H9 (cell line): Measurements from ENCODE around the gene GSAP. TPM values are rescaled to one million over a fixed set of nuclear protein-coding genes. Genes with fewer than 3 reads are reported as not detected.

Experiments
- DNase-seq: peaks from one replicate; pipeline ENCODE4 v3.0.0-alpha.2; 2017
- H2AFZ ChIP-seq: one replicate; pipeline ENCODE4 v1.6.1; 2013; ENCODE audit warnings: mild to moderate bottlenecking, low read length, control low read depth, moderate library complexity
- H2AK5ac ChIP-seq: 2 replicates; pipeline ENCODE4 v1.6.1; 2013; ENCODE audit warnings: low read length, control low read depth, mixed read lengths; ENCODE audit not compliant: insufficient read length
- H2BK120ac ChIP-seq: one replicate; pipeline ENCODE4 v1.6.1; 2013; ENCODE audit warnings: low read depth, mild to moderate bottlenecking, low read length, control low read depth, inconsistent platforms; ENCODE audit not compliant: poor library complexity, severe bottlenecking
- H2BK12ac ChIP-seq: 2 replicates; pipeline ENCODE4 v1.6.1; 2013; ENCODE audit warnings: low read length, control low read depth, mixed read lengths, low read depth; ENCODE audit not compliant: insufficient read length
- H2BK15ac ChIP-seq: 2 replicates; pipeline ENCODE4 v1.6.1; 2013; ENCODE audit warnings: low read depth, low read length, control low read depth
- H2BK20ac ChIP-seq: one replicate; pipeline ENCODE4 v1.6.1; 2013; ENCODE audit warnings: low read depth, mild to moderate bottlenecking, low read length, control low read depth, inconsistent platforms; ENCODE audit not compliant: poor library complexity, severe bottlenecking
- H2BK5ac ChIP-seq: 2 replicates; pipeline ENCODE4 v1.6.1; 2013; ENCODE audit warnings: low read length, control low read depth, mixed read lengths; ENCODE audit not compliant: insufficient read length
- H3K14ac ChIP-seq: 2 replicates; pipeline ENCODE4 v1.6.1; 2013; ENCODE audit warnings: low read length, control low read depth; ENCODE audit not compliant: insufficient read depth
- H3K18ac ChIP-seq: 2 replicates; pipeline ENCODE4 v1.6.1; 2013; ENCODE audit warnings: low read depth, mild to moderate bottlenecking, mixed read lengths, low read length, control low read depth; ENCODE audit not compliant: insufficient read length
- H3K23ac ChIP-seq: 2 replicates; pipeline ENCODE4 v1.6.1; 2013; ENCODE audit warnings: low read length, control low read depth, mixed read lengths, low read depth; ENCODE audit not compliant: insufficient read length
- H3K23me2 ChIP-seq: 2 replicates; pipeline ENCODE4 v1.6.1; 2013; ENCODE audit warnings: low read depth, mild to moderate bottlenecking, mixed read lengths, low read length, control low read depth; ENCODE audit not compliant: insufficient read length, poor library complexity, severe bottlenecking
- H3K27ac ChIP-seq: 2 replicates; pipeline ENCODE4 v1.5.1; 2013; ENCODE audit warnings: low read length, control low read depth, mixed read lengths, low read depth; ENCODE audit not compliant: insufficient read length
- H3K27me3 ChIP-seq: 2 replicates; pipeline ENCODE4 v1.6.1; 2013; ENCODE audit warnings: low read length, control low read depth, inconsistent platforms; ENCODE audit not compliant: insufficient read depth
- H3K4ac ChIP-seq: 2 replicates; pipeline ENCODE4 v1.6.1; 2013; ENCODE audit warnings: low read depth, mild to moderate bottlenecking, control low read depth, inconsistent platforms, low read length, moderate library complexity
- H3K4me1 ChIP-seq: 2 replicates; pipeline ENCODE4 v1.6.1; 2013; ENCODE audit warnings: low read length, control low read depth, inconsistent platforms; ENCODE audit not compliant: insufficient read depth
- H3K4me2 ChIP-seq: 2 replicates; pipeline ENCODE4 v1.6.1; 2013; ENCODE audit warnings: low read length, control low read depth, mixed read lengths; ENCODE audit not compliant: insufficient read length, insufficient read depth
- H3K56ac ChIP-seq: 2 replicates; pipeline ENCODE4 v1.6.1; 2013; ENCODE audit warnings: low read depth, mild to moderate bottlenecking, mixed read lengths, low read length, control low read depth; ENCODE audit not compliant: insufficient read length
- H3K79me1 ChIP-seq: 2 replicates; pipeline ENCODE4 v1.6.1; 2013; ENCODE audit warnings: low read depth, mild to moderate bottlenecking, moderate library complexity, low read length, control low read depth, inconsistent platforms; ENCODE audit not compliant: insufficient read depth, poor library complexity, severe bottlenecking
- H3K79me2 ChIP-seq: 2 replicates; pipeline ENCODE4 v1.6.1; 2013; ENCODE audit warnings: low read length, control low read depth, inconsistent platforms; ENCODE audit not compliant: insufficient read depth
- H3K9ac ChIP-seq: 2 replicates; pipeline ENCODE4 v1.6.1; 2013; ENCODE audit warnings: low read length, control low read depth, mixed read lengths; ENCODE audit not compliant: insufficient read length; ENCODE audit errors: extremely low read depth
- H3K9me3 ChIP-seq: one replicate; pipeline ENCODE4 v1.6.1; 2013; ENCODE audit warnings: low read depth, low read length, inconsistent platforms; ENCODE audit not compliant: control insufficient read depth
- H3T11ph ChIP-seq: one replicate; pipeline ENCODE4 v1.6.1; 2013; ENCODE audit warnings: mild to moderate bottlenecking, low read length, control low read depth, inconsistent platforms
- H4K20me1 ChIP-seq: one replicate; pipeline ENCODE4 v1.6.1; 2013; ENCODE audit not compliant: control insufficient read depth, insufficient read length, insufficient read depth
- H4K5ac ChIP-seq: 2 replicates; pipeline ENCODE4 v1.6.1; 2013; ENCODE audit warnings: low read depth, mild to moderate bottlenecking, mixed read lengths, low read length, control low read depth; ENCODE audit not compliant: insufficient read length
- H4K8ac ChIP-seq: replicated peaks from 2 replicates; pipeline ENCODE4 v1.6.1; 2013; ENCODE audit warnings: low read length, control low read depth, mixed read lengths, low read depth; ENCODE audit not compliant: insufficient read length
- H4K91ac ChIP-seq: 2 replicates; pipeline ENCODE4 v1.6.1; 2013; ENCODE audit warnings: low read depth, mild to moderate bottlenecking, moderate library complexity, mixed read lengths, low read length, control low read depth; ENCODE audit not compliant: insufficient read length
- H3K27ac Mint-ChIP-seq, 3 experiments: 2 replicates in 2 of 3; 3 replicates in 1 of 3; pipeline ENCODE4 v1.8.0; 2020 to 2021; ENCODE audit warnings: mixed read lengths in 3 of 3, mild to moderate bottlenecking in 1 of 3, moderate library complexity in 1 of 3
- H3K27me3 Mint-ChIP-seq: 2 replicates; pipeline ENCODE4 v1.8.0; 2021; ENCODE audit warnings: low read depth, mild to moderate bottlenecking, moderate library complexity, mixed read lengths
- H3K36me3 Mint-ChIP-seq, 3 experiments: 2 replicates in 2 of 3; 3 replicates in 1 of 3; pipeline ENCODE4 v1.8.0; 2020 to 2021; ENCODE audit warnings: low read depth in 3 of 3, mixed read lengths in 3 of 3; ENCODE audit not compliant: insufficient read depth in 1 of 3
- H3K4me1 Mint-ChIP-seq, 2 experiments: 2 replicates each; pipeline ENCODE4 v1.8.0; 2020; ENCODE audit warnings: mixed read lengths in 2 of 2
- H3K4me3 Mint-ChIP-seq, 2 experiments: 2 replicates in 1 of 2; 3 replicates in 1 of 2; pipeline ENCODE4 v1.8.0; 2020 to 2021; ENCODE audit warnings: mild to moderate bottlenecking in 2 of 2, mixed read lengths in 2 of 2, moderate library complexity in 1 of 2
- H3K9me3 Mint-ChIP-seq, 2 experiments: 2 replicates in 1 of 2; 3 replicates in 1 of 2; pipeline ENCODE4 v1.8.0; 2020; ENCODE audit warnings: mild to moderate bottlenecking in 2 of 2, mixed read lengths in 2 of 2, moderate library complexity in 1 of 2
- CTCF ChIP-seq: fragments of 200-600 bp; sonication (generic); conservative IDR thresholded peaks from 3 replicates; pipeline ENCODE4 v1.8.0; 2021; ENCODE audit warnings: antibody characterized with exemption, mild to moderate bottlenecking
- whole genome bisulfite sequencing: extraction: QIAGEN DNeasy Blood & Tissue Kit; methylation state at CpG from one replicate; pipeline ENCODE4 v1.1.7; 2013; ENCODE audit warnings: missing lambda C conversion rate, low lambda C conversion rate, mixed read lengths; ENCODE audit not compliant: insufficient read length; ENCODE audit errors: extremely low coverage; 5-methylcytosine and 5-hydroxymethylcytosine counted together
- total RNA-seq: library from RNA; stranded (reverse); gene quantifications from 2 replicates; pipeline ENCODE4 v1.2.1, GENCODE V29; 2021

The GSAP gene
- total RNA-seq, 1 experiment from 2014 or later = 1.9 TPM

- Histone ChIP-seq H2AK5ac (no peak overlapping the region), H3K56ac (no peak overlapping the region), H3K79me1 (no peaks in the 10 kb centered on the region), H2AFZ (no peak overlapping the region), H4K5ac (no peak overlapping the region), H2BK20ac (no peak overlapping the region), H3K14ac (no peak overlapping the region), H3K4ac (no peak overlapping the region), H3K27me3 (peaks cover 2% of the 10 kb centered on the region; the same call in 1 of the 2 replicates), H3T11ph (no peak overlapping the region), H3K4me2 (no peak overlapping the region), H2BK15ac (no peak overlapping the region), H3K79me2 (no peaks in the 10 kb centered on the region), H4K91ac (no peak overlapping the region), H2BK12ac (no peak overlapping the region), H3K23me2 (no peaks in the 10 kb centered on the region), H4K20me1 (no peaks in the 10 kb centered on the region), H3K18ac (no peak overlapping the region), H2BK120ac (no peak overlapping the region), H3K4me1 (no peaks in the 10 kb centered on the region), H3K9ac (no peak overlapping the region), H4K8ac (no peak overlapping the region), H2BK5ac (no peak overlapping the region), H3K23ac (no peak overlapping the region), H3K27ac (no peak overlapping the region), H3K9me3 (no peaks in the 10 kb centered on the region)
- Mint-ChIP-seq H3K36me3 (no peaks in the 10 kb centered on the region), H3K4me1 (no peaks in the 10 kb centered on the region), H3K9me3 (no peaks in the 10 kb centered on the region), H3K27me3 (peaks cover 2% of the 10 kb centered on the region; the same call in 1 of the 2 replicates), H3K27ac (no peak overlapping the region), H3K4me3 (no peak overlapping the region)
- TF ChIP-seq CTCF = no peak
- WGBS = no CpG with 5 or more reads among the region's 2 CpGs
- no peak for DNase-seq
These were observed 149.8 kb downstream of the GSAP start for GRCh38 chr7:77266291-77266794.
